K562 (cell line): ENCODE measurements around the gene PTH2. TPM values are rescaled to one million over a fixed set of nuclear protein-coding genes. Genes with fewer than 3 reads are reported as not detected.

Source experiments
- AFF4 ChIP-seq: sonication (generic); formaldehyde crosslinking; IDR thresholded peaks from 2 replicates; pipeline ENCODE4 v1.8.0; 2023; ENCODE audit warnings: mild to moderate bottlenecking, missing genetic modification reagents
- BCLAF1 ChIP-seq, 2 experiments: fragments of 450-650 bp in 1 of 2; IDR thresholded peaks; 2 replicates each; pipeline ENCODE4 v1.6.1; 2011 to 2017; ENCODE audit warnings: low read depth in 2 of 2, antibody characterized with exemption in 1 of 2, borderline replicate concordance in 1 of 2, low read length in 1 of 2, mild to moderate bottlenecking in 1 of 2, mixed read lengths in 1 of 2; ENCODE audit not compliant: control insufficient read depth in 1 of 2
- CHAMP1 ChIP-seq: fragments of 450-650 bp; IDR thresholded peaks from 2 replicates; pipeline ENCODE4 v1.6.1; 2016; ENCODE audit warnings: mild to moderate bottlenecking
- E2F4 ChIP-seq: sonication (generic); formaldehyde crosslinking; IDR thresholded peaks from 2 replicates; pipeline ENCODE4 v1.8.0; 2022; ENCODE audit warnings: mild to moderate bottlenecking, low read depth, missing genetic modification reagents
- HNRNPLL ChIP-seq: fragments of 200-400 bp; formaldehyde crosslinking; IDR thresholded peaks from 2 replicates; pipeline ENCODE4 v1.6.1; 2017; ENCODE audit warnings: low read length, low read depth, mild to moderate bottlenecking; ENCODE audit not compliant: poor library complexity, severe bottlenecking
- ILK ChIP-seq: fragments of 450-650 bp; IDR thresholded peaks from 2 replicates; pipeline ENCODE4 v1.6.1; 2016; ENCODE audit warnings: missing genetic modification characterization, low read depth, mild to moderate bottlenecking, missing compliant biosample characterization, moderate library complexity, borderline replicate concordance
- KDM5B ChIP-seq: fragments of 200-600 bp; sonication (generic); IDR thresholded peaks from 2 replicates; pipeline ENCODE4 v1.6.1; 2012; ENCODE audit warnings: low read depth, mild to moderate bottlenecking, moderate library complexity, low read length, control low read depth, inconsistent platforms; ENCODE audit not compliant: insufficient replicate concordance
- MBD2 ChIP-seq: sonication (generic); IDR thresholded peaks from 2 replicates; pipeline ENCODE4 v1.6.1; 2016; ENCODE audit warnings: low read depth, borderline replicate concordance
- MXI1 ChIP-seq: IDR thresholded peaks from 2 replicates; pipeline ENCODE4 v1.6.1; 2011; ENCODE audit warnings: low read depth, mild to moderate bottlenecking, improper control_type of control experiment, low read length
- RUNX1 ChIP-seq: sonication (generic); IDR thresholded peaks from 2 replicates; pipeline ENCODE4 v1.6.1; 2016; ENCODE audit warnings: antibody characterized with exemption, low read depth
- SOX6 ChIP-seq: fragments of 450-650 bp; IDR thresholded peaks from 2 replicates; pipeline ENCODE4 v1.6.1; 2014; ENCODE audit warnings: mild to moderate bottlenecking
- SRSF3 ChIP-seq: fragments of 200-400 bp; formaldehyde crosslinking; IDR thresholded peaks from 2 replicates; pipeline ENCODE4 v1.6.1; 2016; ENCODE audit warnings: mild to moderate bottlenecking, low read length, moderate library complexity; ENCODE audit not compliant: insufficient read depth
- TAF7 ChIP-seq: fragments of 450-650 bp; IDR thresholded peaks from 2 replicates; pipeline ENCODE4 v1.6.1; 2016; ENCODE audit warnings: missing genetic modification characterization, missing compliant biosample characterization
- U2AF1 ChIP-seq: fragments of 200-400 bp; formaldehyde crosslinking; optimal IDR thresholded peaks from 2 replicates; pipeline ENCODE3; 2017; ENCODE audit warnings: mild to moderate bottlenecking, low read depth, low read length, moderate library complexity
- ZKSCAN1 ChIP-seq: fragments of 150-350 bp; IDR thresholded peaks from 2 replicates; pipeline ENCODE4 v1.6.1; 2016; ENCODE audit warnings: low read depth, low read length
- ZNF121 ChIP-seq: sonication (generic); formaldehyde crosslinking; conservative IDR thresholded peaks from 2 replicates; pipeline ENCODE4 v1.8.0; 2022; ENCODE audit warnings: missing genetic modification reagents
- polyA plus RNA-seq, 8 experiments: library from polyadenylated mRNA; depleted of rRNA in 4 of 8; stranded (reverse) in 5 of 8; unstranded in 3 of 8; fragments of >200 nt; fragmentation: Nextera tagmentation in 2 of 8; fragmentation: Illumina TruSeq in 1 of 8; extraction: Ambion mirVana in 2 of 8; extraction: Trizol in 1 of 8; gene quantifications; 2 replicates each; pipeline versions ENCODE4 v1.2.1 to v1.2.3, GENCODE V29; 2011 to 2014; ENCODE audit warnings: inconsistent platforms in 1 of 8, missing spikeins in 1 of 8
- total RNA-seq, 7 experiments: library from RNA; depleted of rRNA in 6 of 7; stranded (reverse); fragments of >200 nt in 6 of 7; fragmentation: Illumina TruSeq in 2 of 7; extraction: Trizol in 2 of 7; gene quantifications; 2 replicates each; pipeline versions ENCODE4 v1.2.1 to v1.2.3, GENCODE V29; 2011 to 2021; ENCODE audit warnings: low replicate concordance in 1 of 7

The PTH2 gene
- total and polyA plus RNA-seq, 9 of the 15 experiments (the other 6 are each of a cell fraction or from before 2014, with no cell fraction given): 1.3 TPM; not detected in 8

GRCh38 chr19:49391581-49392399 lies 31.5 kb downstream of the PTH2 start (continued):
- no peak for TF ChIP-seq CHAMP1
- TF ChIP-seq TAF7 (tag): no peak
- TF ChIP-seq ZKSCAN1: no peak
- no peak for TF ChIP-seq ZNF121 (CRISPR knock-in tag)
- no peak for TF ChIP-seq ILK (tag)
- TF ChIP-seq RUNX1: no peak
- no peak for TF ChIP-seq U2AF1
- TF ChIP-seq MXI1: no peak
- no peak for TF ChIP-seq MBD2
- no peak for TF ChIP-seq AFF4 (CRISPR knock-in tag)
- TF ChIP-seq KDM5B: no peak
- no peak for TF ChIP-seq SRSF3
- TF ChIP-seq SOX6: peak; percentile 9; the same call in 1 of the 2 replicates
- 0 out of 4 replicates have a peak, but pooled peaks of 1 of the 2 experiments have one; percentile 57 for TF ChIP-seq BCLAF1 (IDR thresholded peaks at IDR 0.05; ENCODE audit: borderline replicate concordance in 1 of 2, control insufficient read depth in 1 of 2, low read depth in 2 of 2, low read length in 1 of 2)
- no peak for TF ChIP-seq E2F4 (CRISPR knock-in tag)
- no peak for TF ChIP-seq HNRNPLL
